Measurements from ENCODE around the gene FREY1.

- TF ChIP-seq, protein P1, sequence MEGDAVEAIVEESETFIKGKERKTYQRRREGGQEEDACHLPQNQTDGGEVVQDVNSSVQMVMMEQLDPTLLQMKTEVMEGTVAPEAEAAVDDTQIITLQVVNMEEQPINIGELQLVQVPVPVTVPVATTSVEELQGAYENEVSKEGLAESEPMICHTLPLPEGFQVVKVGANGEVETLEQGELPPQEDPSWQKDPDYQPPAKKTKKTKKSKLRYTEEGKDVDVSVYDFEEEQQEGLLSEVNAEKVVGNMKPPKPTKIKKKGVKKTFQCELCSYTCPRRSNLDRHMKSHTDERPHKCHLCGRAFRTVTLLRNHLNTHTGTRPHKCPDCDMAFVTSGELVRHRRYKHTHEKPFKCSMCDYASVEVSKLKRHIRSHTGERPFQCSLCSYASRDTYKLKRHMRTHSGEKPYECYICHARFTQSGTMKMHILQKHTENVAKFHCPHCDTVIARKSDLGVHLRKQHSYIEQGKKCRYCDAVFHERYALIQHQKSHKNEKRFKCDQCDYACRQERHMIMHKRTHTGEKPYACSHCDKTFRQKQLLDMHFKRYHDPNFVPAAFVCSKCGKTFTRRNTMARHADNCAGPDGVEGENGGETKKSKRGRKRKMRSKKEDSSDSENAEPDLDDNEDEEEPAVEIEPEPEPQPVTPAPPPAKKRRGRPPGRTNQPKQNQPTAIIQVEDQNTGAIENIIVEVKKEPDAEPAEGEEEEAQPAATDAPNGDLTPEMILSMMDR (IDR thresholded peaks at IDR 0.05; ENCODE audit: control extremely low read depth in 1 of 3, insufficient read depth in 1 of 3, low read depth in 1 of 3, low read length in 3 of 3), result no peak
- no peak for TF ChIP-seq CREB1 (IDR thresholded peaks at IDR 0.05)
- TF ChIP-seq POLR2AphosphoS5 (IDR thresholded peaks at IDR 0.05; ENCODE audit: low read depth, low read length), result no peak
- TF ChIP-seq EZH2 (IDR thresholded peaks at IDR 0.05; ENCODE audit: low read depth, low read length, severe bottlenecking), result no peak
- no peak for TF ChIP-seq JUN (IDR thresholded peaks at IDR 0.05; ENCODE audit: low read depth, low read length)
These were observed 24.7 kb upstream of the FREY1 start for GRCh38 chr11:45931739-45932138.
